Medulla oblongata (tissue), 1 donor: ENCODE measurements around the gene ERVW-1.

Experiments
- DNase-seq: peaks from one replicate; pipeline ENCODE4 v3.0.0-alpha.2; 2015; ENCODE audit errors: extremely low spot score

The ERVW-1 gene

DNA sequence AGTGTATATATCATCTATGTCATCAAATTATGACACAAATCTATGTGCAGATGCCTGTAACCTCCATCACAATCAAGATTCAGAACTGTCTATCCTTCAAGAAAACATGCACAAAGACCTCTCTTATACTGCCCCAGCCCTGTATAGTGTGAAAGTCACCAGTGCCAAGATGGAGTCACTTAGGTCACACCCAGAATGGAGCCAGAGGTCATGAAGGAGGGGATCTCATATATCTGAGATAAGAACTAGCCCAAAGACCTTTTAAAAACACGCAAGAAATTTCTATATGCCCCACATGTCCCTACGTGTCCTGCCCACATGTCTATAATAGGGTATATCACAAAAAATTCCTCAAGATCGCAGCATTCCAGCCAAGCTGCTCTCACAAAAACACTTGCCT, 50.6 kb downstream of the ERVW-1 start:
- DNase-seq, result no peak

- peak; percentile 28 for DNase-seq
Observed at GRCh38 chr7:92425311-92425947, 52.3 kb downstream of the ERVW-1 start.

DNA sequence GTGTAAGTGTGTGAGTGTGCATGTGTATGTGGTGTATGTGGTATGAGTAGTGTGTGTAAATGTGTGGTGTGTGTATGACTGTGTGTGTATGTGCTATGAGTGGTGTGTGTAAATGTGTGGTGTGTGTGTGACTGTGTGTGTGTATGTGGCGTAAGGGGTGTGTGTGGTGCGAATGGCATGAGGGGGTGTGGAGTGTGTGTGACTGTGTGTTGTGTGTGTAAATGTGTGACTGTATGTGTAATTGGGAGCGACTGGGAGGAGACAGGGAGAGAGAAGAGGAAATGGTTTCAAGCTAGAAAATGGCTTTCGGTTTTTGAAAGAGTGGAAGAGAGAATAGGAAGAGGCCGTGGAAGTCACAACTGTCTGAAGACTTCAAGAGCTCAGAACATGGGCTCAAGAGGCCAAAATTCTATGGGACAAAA, 54.0 kb downstream of the ERVW-1 start:
- DNase-seq, result no peak

GRCh38 chr7:92422926-92423325, 54.8 kb downstream of the ERVW-1 start:
- DNase-seq, result no peak

DNA sequence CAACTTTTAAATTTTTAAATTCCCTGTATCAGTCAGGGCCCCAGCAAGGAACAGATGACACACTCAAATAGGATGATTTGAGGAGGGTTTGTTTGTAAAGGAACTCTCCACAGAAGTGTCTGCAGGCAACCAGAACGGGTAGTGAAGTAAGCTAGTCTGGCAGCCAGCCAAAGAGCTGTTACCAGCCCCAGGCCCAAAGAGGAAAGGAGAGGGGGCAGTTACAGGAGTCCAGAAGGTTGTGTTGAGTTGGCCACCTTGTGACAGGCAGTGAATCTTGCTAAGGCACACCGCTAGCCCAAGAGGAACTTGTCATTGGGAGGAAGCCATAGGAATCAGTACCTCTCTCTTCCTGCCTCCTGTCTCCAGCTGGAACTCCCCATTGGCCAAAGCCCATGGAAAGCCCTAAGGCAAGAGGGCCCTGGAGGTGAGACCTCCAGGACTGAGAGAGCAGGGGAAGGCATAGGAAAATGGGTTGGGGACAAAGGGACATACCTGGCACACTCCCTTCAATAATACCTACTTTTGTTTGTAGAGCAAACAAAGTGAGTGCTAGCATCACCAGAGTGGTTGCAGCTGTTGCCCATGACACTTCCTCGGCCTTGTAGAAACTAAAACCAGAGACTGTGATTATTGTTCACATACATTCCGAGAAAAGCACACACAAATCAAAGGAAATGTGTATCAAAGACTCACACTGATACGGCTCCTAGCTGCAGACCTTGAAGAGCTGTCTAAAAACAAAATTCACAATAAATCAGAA, 55.9 kb downstream of the ERVW-1 start:
- no peak for DNase-seq
